OCI-M1 (cell line): ENCODE data around the gene ZDHHC14.
"Not testable (repeated sequence)": the region's sequence is repeated elsewhere in the genome, so short reads cannot be mapped to it uniquely, and the experiment has no call there.

Experiments
- DNase-seq: peaks from one replicate; lab custom pipeline; 2025; lab: John Stamatoyannopoulos, UW

ZDHHC14 gene

GRCh38 chr6:157467339-157467738 lies 86.3 kb downstream of the ZDHHC14 start:
- not testable (repeated sequence) for DNase-seq

GRCh38 chr6:157468054-157468453 lies 87.1 kb downstream of the ZDHHC14 start:
- DNase-seq: no peak

GRCh38 chr6:157468574-157468973 lies 87.6 kb downstream of the ZDHHC14 start:
- no peak for DNase-seq

- DNase-seq: peak; percentile 71
Measured at GRCh38 chr6:157469378-157469777, 88.4 kb downstream of the ZDHHC14 start.

GRCh38 chr6:157471077-157471686 lies 90.2 kb downstream of the ZDHHC14 start:
- DNase-seq: no peak

- DNase-seq: no peak
Measured at GRCh38 chr6:157471895-157472686, 91.1 kb downstream of the ZDHHC14 start.

- no peak for DNase-seq
Measured at GRCh38 chr6:157476797-157477196, 95.8 kb downstream of the ZDHHC14 start.

- DNase-seq: no peak
Measured at GRCh38 chr6:157478926-157479325, 97.9 kb downstream of the ZDHHC14 start.

- peak; percentile 65 for DNase-seq
Measured at GRCh38 chr6:157479464-157480303, 98.7 kb downstream of the ZDHHC14 start.

- DNase-seq: no peak
Measured at GRCh38 chr6:157481189-157481864, 100.3 kb downstream of the ZDHHC14 start.

GRCh38 chr6:157481865-157482249 lies 100.9 kb downstream of the ZDHHC14 start:
- no peak for DNase-seq

GRCh38 chr6:157483770-157484169 lies 102.8 kb downstream of the ZDHHC14 start:
- DNase-seq: no peak

- DNase-seq: no peak
Measured at GRCh38 chr6:157484181-157484580, 103.2 kb downstream of the ZDHHC14 start.

GRCh38 chr6:157486572-157486971 lies 105.6 kb downstream of the ZDHHC14 start:
- no peak for DNase-seq

GRCh38 chr6:157487110-157487773 lies 106.3 kb downstream of the ZDHHC14 start:
- no peak for DNase-seq

- no peak for DNase-seq
Measured at GRCh38 chr6:157488058-157488457, 107.1 kb downstream of the ZDHHC14 start.

- peak; percentile 85 for DNase-seq
Measured at GRCh38 chr6:157488716-157489118, 107.7 kb downstream of the ZDHHC14 start.

GRCh38 chr6:157490611-157491269 lies 109.8 kb downstream of the ZDHHC14 start:
- no peak for DNase-seq

GRCh38 chr6:157491571-157492232 lies 110.7 kb downstream of the ZDHHC14 start:
- DNase-seq: no peak

GRCh38 chr6:157492249-157492648 lies 111.3 kb downstream of the ZDHHC14 start:
- no peak for DNase-seq
